A549 (cell line): ENCODE measurements around the gene HSPH1.

Source experiments
- CTCF ChIP-seq: fragments of >200 bp; sonication (Bioruptor Twin); formaldehyde crosslinking; IDR thresholded peaks from 3 replicates; pipeline ENCODE4 v1.5.1; 2016
- ELK1 ChIP-seq: fragments of 150-350 bp; IDR thresholded peaks from 2 replicates; pipeline ENCODE4 v1.6.1; 2014; ENCODE audit warnings: low read depth, mild to moderate bottlenecking, low read length
- FOSL2 ChIP-seq, 2 experiments: fragments of 450-650 bp in 1 of 2; fragments of >200 bp in 1 of 2; sonication (Bioruptor Twin) in 1 of 2; formaldehyde crosslinking; IDR thresholded peaks; 2 replicates each; pipeline versions ENCODE4 v1.5.0 to v1.6.1; 2016 to 2020; ENCODE audit warnings: mild to moderate bottlenecking in 1 of 2, moderate library complexity in 1 of 2
- KDM1A ChIP-seq: fragments of 200-600 bp; sonication (generic); IDR thresholded peaks from 2 replicates; pipeline ENCODE4 v1.6.1; 2016; ENCODE audit warnings: low read depth, mild to moderate bottlenecking
- POLR2A ChIP-seq: IDR thresholded peaks from 2 replicates; pipeline ENCODE4 v1.6.1; 2012; ENCODE audit warnings: mild to moderate bottlenecking, low read length
- RAD21 ChIP-seq, 2 experiments: fragments of >200 bp in 1 of 2; sonication (Bioruptor Twin) in 1 of 2; formaldehyde crosslinking in 1 of 2; IDR thresholded peaks in 1 of 2; conservative IDR thresholded peaks in 1 of 2; 2 replicates in 1 of 2; 3 replicates in 1 of 2; pipeline ENCODE4 v1.6.1; 2012 to 2018; ENCODE audit warnings: inconsistent platforms in 1 of 2
- REST ChIP-seq: fragments of 200-600 bp; sonication (generic); IDR thresholded peaks from 2 replicates; pipeline ENCODE4 v1.6.1; 2016; ENCODE audit warnings: antibody characterized with exemption, mild to moderate bottlenecking, moderate library complexity
- TP53 ChIP-seq: fragments of 250-450 bp; sonication (Bioruptor Pico); IDR thresholded peaks from 2 replicates; pipeline ENCODE4 v1.5.0; 2021; ENCODE audit warnings: mild to moderate bottlenecking, moderate library complexity

- TF ChIP-seq CTCF: no peak
- TF ChIP-seq FOSL2 (IDR thresholded peaks at IDR 0.05): no peak
- no peak for TF ChIP-seq FOSL2 (CRISPR knock-in tag; IDR thresholded peaks at IDR 0.05)
- no peak for TF ChIP-seq RAD21 (conservative IDR thresholded peaks at IDR 0.05 in 1 of 2, IDR thresholded peaks at IDR 0.05 in 1 of 2)
- TF ChIP-seq POLR2A: no peak
- no peak for TF ChIP-seq TP53
- no peak for TF ChIP-seq REST
- no peak for TF ChIP-seq ELK1
- no peak for TF ChIP-seq KDM1A
These were observed 11.3 kb downstream of the HSPH1 start for GRCh38 chr13:31150315-31150985.
